ENCODE data around the gene LRRC8D.

LRRC8D gene

DNA sequence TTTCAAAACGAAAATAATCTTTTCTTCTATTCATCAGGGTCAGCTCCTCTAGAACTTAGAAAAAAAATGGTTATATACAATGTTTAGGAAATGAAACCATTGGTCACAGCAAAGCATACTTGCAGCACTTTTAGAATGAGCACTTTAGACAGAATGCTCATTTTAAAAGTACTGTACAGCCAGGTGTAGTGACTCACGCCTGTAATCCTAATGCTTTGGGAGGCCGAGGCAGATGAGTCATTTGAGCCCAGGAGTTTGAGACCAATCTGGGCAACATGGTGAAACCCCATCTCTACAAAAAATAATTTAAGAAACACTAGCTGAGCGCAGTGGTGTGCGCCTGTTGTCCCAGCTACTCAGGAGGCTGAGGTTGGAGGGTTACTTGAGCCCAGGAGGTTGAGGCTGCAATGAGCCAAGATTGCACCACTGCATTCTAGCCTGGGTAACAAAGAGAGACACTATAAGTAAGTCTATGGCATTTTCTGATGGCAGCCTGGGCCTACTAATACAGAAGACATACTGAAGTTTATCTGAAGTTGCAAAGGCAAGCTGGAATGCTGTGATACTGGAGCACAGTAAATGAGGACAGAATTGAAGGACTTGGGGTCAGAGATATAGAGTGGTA is 125.1 kb downstream of the LRRC8D start:
- TF ChIP-seq, protein P1, sequence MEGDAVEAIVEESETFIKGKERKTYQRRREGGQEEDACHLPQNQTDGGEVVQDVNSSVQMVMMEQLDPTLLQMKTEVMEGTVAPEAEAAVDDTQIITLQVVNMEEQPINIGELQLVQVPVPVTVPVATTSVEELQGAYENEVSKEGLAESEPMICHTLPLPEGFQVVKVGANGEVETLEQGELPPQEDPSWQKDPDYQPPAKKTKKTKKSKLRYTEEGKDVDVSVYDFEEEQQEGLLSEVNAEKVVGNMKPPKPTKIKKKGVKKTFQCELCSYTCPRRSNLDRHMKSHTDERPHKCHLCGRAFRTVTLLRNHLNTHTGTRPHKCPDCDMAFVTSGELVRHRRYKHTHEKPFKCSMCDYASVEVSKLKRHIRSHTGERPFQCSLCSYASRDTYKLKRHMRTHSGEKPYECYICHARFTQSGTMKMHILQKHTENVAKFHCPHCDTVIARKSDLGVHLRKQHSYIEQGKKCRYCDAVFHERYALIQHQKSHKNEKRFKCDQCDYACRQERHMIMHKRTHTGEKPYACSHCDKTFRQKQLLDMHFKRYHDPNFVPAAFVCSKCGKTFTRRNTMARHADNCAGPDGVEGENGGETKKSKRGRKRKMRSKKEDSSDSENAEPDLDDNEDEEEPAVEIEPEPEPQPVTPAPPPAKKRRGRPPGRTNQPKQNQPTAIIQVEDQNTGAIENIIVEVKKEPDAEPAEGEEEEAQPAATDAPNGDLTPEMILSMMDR (IDR thresholded peaks at IDR 0.05; ENCODE audit: insufficient read depth, low read depth, low read length, missing control alignments), result no peak
- no peak overlapping the region for H3K4me3 ChIP-seq (ENCODE audit: low read length)
- DNase-seq (ENCODE audit: low read depth), result peak; percentile 85

DNA sequence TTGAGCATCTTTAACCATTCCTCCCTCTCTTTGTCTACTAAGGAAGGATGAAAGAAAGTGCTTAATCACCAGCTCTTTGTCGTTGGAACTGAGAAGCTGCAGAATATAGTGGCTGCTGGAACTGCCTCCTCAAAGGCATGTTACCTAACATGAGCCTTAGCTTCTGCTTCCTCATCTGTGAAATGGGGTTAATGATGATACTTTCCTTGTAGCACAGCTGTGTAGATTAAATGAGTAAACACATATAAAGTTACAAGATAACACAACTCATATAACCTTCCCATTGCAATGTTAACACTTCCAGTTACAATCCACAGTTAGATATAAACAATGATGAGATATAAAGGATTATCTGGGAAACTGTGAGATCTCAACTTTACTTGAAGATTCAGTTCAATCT is 125.7 kb downstream of the LRRC8D start:
- TF ChIP-seq, protein P1 (IDR thresholded peaks at IDR 0.05; ENCODE audit: insufficient read depth, low read depth, low read length, missing control alignments), result no peak
- no peak overlapping the region for H3K4me3 ChIP-seq (ENCODE audit: low read length)
- no peak for DNase-seq (ENCODE audit: low read depth)

DNA sequence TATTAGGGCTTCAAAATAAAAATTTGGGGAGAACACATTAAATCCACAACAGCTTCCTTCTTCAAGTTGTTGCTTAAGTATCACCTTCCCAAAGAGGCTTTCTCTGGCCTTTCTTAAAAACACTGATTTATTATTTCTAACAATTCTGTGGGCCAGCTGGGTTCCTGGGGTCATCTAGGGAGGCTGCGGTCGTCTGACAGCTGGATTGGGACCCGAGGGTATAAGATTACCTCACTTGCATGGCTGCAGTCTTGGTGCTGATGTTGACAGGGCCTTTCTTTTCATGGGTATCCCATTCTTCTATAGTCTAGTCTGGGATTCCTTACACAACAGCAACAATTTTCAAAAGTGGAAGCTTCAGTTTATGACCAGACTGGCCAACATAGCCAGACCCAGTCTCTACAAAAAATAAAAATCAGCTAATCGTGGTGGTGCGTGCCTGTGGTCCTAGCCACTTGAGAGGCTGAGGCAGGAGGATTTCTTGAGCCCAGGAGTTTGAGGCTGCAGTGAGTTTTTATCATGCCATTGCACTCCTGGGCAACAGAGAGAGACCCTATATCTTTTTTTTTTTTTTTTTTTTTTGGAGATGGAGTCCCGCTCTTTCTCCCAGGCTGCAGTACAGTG is 128.0 kb downstream of the LRRC8D start:
- TF ChIP-seq, protein P1 (IDR thresholded peaks at IDR 0.05; ENCODE audit: insufficient read depth, low read depth, low read length, missing control alignments), result no peak
- DNase-seq (ENCODE audit: low read depth), result no peak
- no peak overlapping the region for H3K4me3 ChIP-seq (ENCODE audit: low read length)

DNA sequence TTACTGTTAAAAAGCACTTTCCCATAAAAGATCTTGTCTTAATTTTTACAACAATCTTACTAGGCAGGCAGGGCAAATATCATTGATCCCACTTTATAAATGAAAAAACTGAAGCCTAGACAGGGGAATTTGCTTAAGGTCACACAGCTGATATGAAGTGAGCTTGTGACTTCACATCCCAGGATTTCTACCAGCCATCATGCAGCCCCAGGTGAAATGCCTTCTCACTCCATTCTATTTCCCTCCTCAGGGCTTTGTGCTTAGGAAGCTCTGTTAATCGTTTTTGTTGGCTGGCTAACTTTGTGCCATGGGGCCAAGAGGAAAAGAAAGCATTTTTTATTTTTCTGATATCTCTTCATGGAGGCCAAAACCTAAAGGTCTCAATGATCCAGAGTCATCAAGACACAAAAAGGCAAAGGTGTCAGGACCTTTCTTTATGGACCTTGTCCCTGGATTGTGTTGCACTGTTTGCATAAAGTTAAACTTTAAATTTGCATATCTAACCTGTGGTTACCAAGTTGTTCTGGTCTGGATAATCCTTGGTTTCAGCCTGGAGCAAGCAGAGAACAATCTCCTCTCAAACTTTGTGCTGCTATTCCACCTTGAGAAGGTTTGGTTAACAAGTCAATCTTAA is 129.3 kb downstream of the LRRC8D start:
- TF ChIP-seq, protein P1 (IDR thresholded peaks at IDR 0.05; ENCODE audit: insufficient read depth, low read depth, low read length, missing control alignments), result no peak
- no peak overlapping the region for H3K4me3 ChIP-seq (ENCODE audit: low read length)
- DNase-seq (ENCODE audit: low read depth), result no peak

GRCh38 chr1:89950703-89951102 is 129.9 kb downstream of the LRRC8D start:
- TF ChIP-seq, protein P1 (IDR thresholded peaks at IDR 0.05; ENCODE audit: insufficient read depth, low read depth, low read length, missing control alignments), result no peak

GRCh38 chr1:89951766-89952604 is 131.2 kb downstream of the LRRC8D start:
- no peak for DNase-seq (ENCODE audit: low read depth)
- TF ChIP-seq, protein P1 (IDR thresholded peaks at IDR 0.05; ENCODE audit: insufficient read depth, low read depth, low read length, missing control alignments), result no peak
- no peak overlapping the region for H3K4me3 ChIP-seq (ENCODE audit: low read length)

More at GRCh38 chr1:89950703-89951102, 129.9 kb downstream of the LRRC8D start:
- H3K4me3 ChIP-seq (ENCODE audit: low read length), result no peak overlapping the region
- no peak for DNase-seq (ENCODE audit: low read depth)
